ENCODE measurements around the gene PLOD3.

- TF ChIP-seq, protein P1, sequence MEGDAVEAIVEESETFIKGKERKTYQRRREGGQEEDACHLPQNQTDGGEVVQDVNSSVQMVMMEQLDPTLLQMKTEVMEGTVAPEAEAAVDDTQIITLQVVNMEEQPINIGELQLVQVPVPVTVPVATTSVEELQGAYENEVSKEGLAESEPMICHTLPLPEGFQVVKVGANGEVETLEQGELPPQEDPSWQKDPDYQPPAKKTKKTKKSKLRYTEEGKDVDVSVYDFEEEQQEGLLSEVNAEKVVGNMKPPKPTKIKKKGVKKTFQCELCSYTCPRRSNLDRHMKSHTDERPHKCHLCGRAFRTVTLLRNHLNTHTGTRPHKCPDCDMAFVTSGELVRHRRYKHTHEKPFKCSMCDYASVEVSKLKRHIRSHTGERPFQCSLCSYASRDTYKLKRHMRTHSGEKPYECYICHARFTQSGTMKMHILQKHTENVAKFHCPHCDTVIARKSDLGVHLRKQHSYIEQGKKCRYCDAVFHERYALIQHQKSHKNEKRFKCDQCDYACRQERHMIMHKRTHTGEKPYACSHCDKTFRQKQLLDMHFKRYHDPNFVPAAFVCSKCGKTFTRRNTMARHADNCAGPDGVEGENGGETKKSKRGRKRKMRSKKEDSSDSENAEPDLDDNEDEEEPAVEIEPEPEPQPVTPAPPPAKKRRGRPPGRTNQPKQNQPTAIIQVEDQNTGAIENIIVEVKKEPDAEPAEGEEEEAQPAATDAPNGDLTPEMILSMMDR (conservative IDR thresholded peaks at IDR 0.05; ENCODE audit: low read length): no peak
- TF ChIP-seq EZH2phosphoT487 (IDR thresholded peaks at IDR 0.05; ENCODE audit: borderline replicate concordance, low read depth, low read length): no peak
Measured at GRCh38 chr7:101185258-101185839, 32.0 kb downstream of the PLOD3 start.
